ENCODE measurements around the gene STOML1. TPM values are rescaled to one million over a fixed set of nuclear protein-coding genes. Genes with fewer than 3 reads are reported as not detected.

Gene STOML1
- total RNA-seq, 1 experiment from 2014 or later, result 6.9 TPM

- no peaks in the 10 kb centered on the region for H3K27me3 ChIP-seq (ENCODE audit: control insufficient read depth, insufficient read depth, low read length)
- no peaks in the 10 kb centered on the region for H3K36me3 ChIP-seq (ENCODE audit: control insufficient read depth, insufficient read depth, low read length)
- no peak overlapping the region for H3K27ac ChIP-seq (ENCODE audit: low read length)
- DNase-seq (ENCODE audit: low read depth, low spot score) (no peak), ATAC-seq (no peak)
- no TSS peak for BruUV-seq (replicated peaks)
- in situ Hi-C loops (cut with HindIII; ENCODE audit: low pct_unique_long_range_greater_than_20kb, low sequenced_read_pairs) (no loop called here), intact Hi-C loops (cut with micrococcal nuclease; ENCODE audit: unreplicated experiment) (no loop called here)
- no peaks in the 10 kb centered on the region for H3K9me3 ChIP-seq (ENCODE audit: control insufficient read depth, insufficient read depth, low read depth, low read length)
- H3K4me3 ChIP-seq (ENCODE audit: low read depth in 2 of 2, low read length in 2 of 2), result no peak overlapping the region
- TF ChIP-seq SIN3A (IDR thresholded peaks at IDR 0.05; ENCODE audit: borderline replicate concordance, insufficient read depth, low read depth, low read length), result no peak
- no peak for TF ChIP-seq REST (IDR thresholded peaks at IDR 0.05; ENCODE audit: insufficient read depth in 1 of 2, low read depth in 2 of 2, low read length in 1 of 2)
- TF ChIP-seq POLR2AphosphoS5 (IDR thresholded peaks at IDR 0.05; ENCODE audit: low read depth, low read length), result no peak
- TF ChIP-seq TCF7L2 (IDR thresholded peaks at IDR 0.05; ENCODE audit: low read depth, low read length), result no peak
- TF ChIP-seq CTCF (IDR thresholded peaks at IDR 0.05), result no peak
- peaks cover 7% of the 10 kb centered on the region for H3K4me1 ChIP-seq (ENCODE audit: control insufficient read depth, insufficient read depth, low read length)
- ChIA-PET POLR2A (no interaction called here), CTCF (no interaction called here)
These were observed 60.7 kb downstream of the STOML1 start for GRCh38 chr15:73931441-73931840.

GRCh38 chr15:73930790-73931281, 61.3 kb downstream of the STOML1 start:
- intact Hi-C loops (cut with micrococcal nuclease; ENCODE audit: unreplicated experiment) (no loop called here), in situ Hi-C loops (cut with HindIII; ENCODE audit: low pct_unique_long_range_greater_than_20kb, low sequenced_read_pairs) (no loop called here)
- peaks cover 9% of the 10 kb centered on the region for H3K4me1 ChIP-seq (ENCODE audit: control insufficient read depth, insufficient read depth, low read length)
- no peaks in the 10 kb centered on the region for H3K27me3 ChIP-seq (ENCODE audit: control insufficient read depth, insufficient read depth, low read length)
- H3K4me3 ChIP-seq (ENCODE audit: low read depth in 2 of 2, low read length in 2 of 2), result no peak overlapping the region
- no TSS peak for BruUV-seq (replicated peaks)
- ATAC-seq (no peak), DNase-seq (ENCODE audit: low read depth, low spot score) (no peak)
- H3K36me3 ChIP-seq (ENCODE audit: control insufficient read depth, insufficient read depth, low read length), result no peaks in the 10 kb centered on the region
- no peak overlapping the region for H3K27ac ChIP-seq (ENCODE audit: low read length)
- ChIA-PET CTCF (interaction anchor here (0.5 kb wide), 1 partner anchor 246 kb away, joined by 5 read pairs; no protein-coding TSS in a partner anchor), POLR2A (no interaction called here)
- H3K9me3 ChIP-seq (ENCODE audit: control insufficient read depth, insufficient read depth, low read depth, low read length), result no peaks in the 10 kb centered on the region
- TF ChIP-seq SIN3A (IDR thresholded peaks at IDR 0.05; ENCODE audit: borderline replicate concordance, insufficient read depth, low read depth, low read length) (no peak), POLR2AphosphoS5 (IDR thresholded peaks at IDR 0.05; ENCODE audit: low read depth, low read length) (no peak), REST (IDR thresholded peaks at IDR 0.05; ENCODE audit: insufficient read depth in 1 of 2, low read depth in 2 of 2, low read length in 1 of 2) (no peak), TCF7L2 (IDR thresholded peaks at IDR 0.05; ENCODE audit: low read depth, low read length) (no peak), CTCF (IDR thresholded peaks at IDR 0.05) (no peak)

Measured in Panc1 (cell line).